Keratinocyte (primary cell): ENCODE results near the gene TUBB2B.

Source experiments
- CTCF ChIP-seq, 3 experiments: IDR thresholded peaks in 1 of 3; conservative IDR thresholded peaks in 1 of 3; optimal IDR thresholded peaks in 1 of 3; 2 replicates in 2 of 3; 3 replicates in 1 of 3; pipeline versions ENCODE3 to v1.5.1; 2011; ENCODE audit warnings: low read length in 3 of 3, mild to moderate bottlenecking in 3 of 3, moderate library complexity in 2 of 3, control low read depth in 1 of 3, inconsistent platforms in 1 of 3; ENCODE audit not compliant: insufficient read depth in 2 of 3; ENCODE audit errors: extremely low read depth in 1 of 3
- EZH2 ChIP-seq: IDR thresholded peaks from one replicate; pipeline ENCODE4 v1.6.1; 2012; ENCODE audit warnings: inconsistent platforms, mild to moderate bottlenecking, low read length, moderate library complexity

GRCh38 chr6:3190056-3190455, 37.4 kb downstream of the TUBB2B start:
- no peak for TF ChIP-seq CTCF (optimal IDR thresholded peaks at IDR 0.05 in 1 of 3, IDR thresholded peaks at IDR 0.05 in 1 of 3, conservative IDR thresholded peaks at IDR 0.05 in 1 of 3; ENCODE audit: extremely low read depth in 1 of 3, insufficient read depth in 2 of 3, low read length in 3 of 3)
- TF ChIP-seq EZH2: no peak
